ENCODE results near the gene MALL.
"Not testable (repeated sequence)": the region's sequence is repeated elsewhere in the genome, so short reads cannot be mapped to it uniquely, and the experiment has no call there.

Gene MALL

DNA sequence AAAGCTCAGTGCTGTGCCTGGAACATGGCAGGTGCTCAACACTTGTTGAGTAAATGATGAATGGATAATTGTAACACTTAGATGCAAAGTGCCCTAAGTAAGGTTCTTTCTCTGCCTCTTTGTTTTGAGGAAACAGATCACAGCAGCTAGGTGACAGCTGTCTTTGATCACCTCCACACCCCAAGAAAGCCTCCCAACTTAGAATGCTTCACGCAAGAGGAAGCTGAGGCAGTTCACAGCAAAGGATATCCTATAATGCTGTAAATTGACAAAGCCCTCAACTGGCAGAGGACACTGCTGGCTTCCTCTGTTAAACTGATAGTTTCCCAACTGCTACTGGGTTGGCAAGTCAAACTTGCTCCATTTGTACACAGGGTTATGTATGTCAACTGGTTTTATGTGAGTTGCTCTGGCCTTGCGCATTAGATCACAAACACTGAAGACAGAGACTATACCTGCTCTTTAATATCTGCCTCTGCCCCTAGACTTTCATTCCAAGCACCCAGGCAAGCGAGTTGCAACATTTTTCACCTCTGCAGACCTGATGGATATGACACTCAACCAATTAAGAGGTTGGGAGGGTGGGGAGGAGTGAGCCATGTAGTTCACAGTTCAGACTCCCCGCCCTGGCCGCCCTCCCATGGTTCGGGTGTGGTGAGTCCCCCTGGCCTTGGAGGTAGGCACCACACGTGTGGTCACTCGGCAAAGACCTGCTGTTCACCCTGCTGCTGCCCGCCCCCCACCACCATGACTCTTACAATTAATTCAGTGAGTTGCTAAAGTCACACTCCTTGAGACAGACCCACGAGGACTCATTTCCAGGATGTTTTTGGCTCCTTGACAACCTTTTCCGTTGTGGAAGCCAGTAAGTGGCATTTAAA, 4.8 kb upstream of the MALL start:
- DNase-seq (ENCODE audit: low read depth), result no peak
- TF ChIP-seq, protein P1, sequence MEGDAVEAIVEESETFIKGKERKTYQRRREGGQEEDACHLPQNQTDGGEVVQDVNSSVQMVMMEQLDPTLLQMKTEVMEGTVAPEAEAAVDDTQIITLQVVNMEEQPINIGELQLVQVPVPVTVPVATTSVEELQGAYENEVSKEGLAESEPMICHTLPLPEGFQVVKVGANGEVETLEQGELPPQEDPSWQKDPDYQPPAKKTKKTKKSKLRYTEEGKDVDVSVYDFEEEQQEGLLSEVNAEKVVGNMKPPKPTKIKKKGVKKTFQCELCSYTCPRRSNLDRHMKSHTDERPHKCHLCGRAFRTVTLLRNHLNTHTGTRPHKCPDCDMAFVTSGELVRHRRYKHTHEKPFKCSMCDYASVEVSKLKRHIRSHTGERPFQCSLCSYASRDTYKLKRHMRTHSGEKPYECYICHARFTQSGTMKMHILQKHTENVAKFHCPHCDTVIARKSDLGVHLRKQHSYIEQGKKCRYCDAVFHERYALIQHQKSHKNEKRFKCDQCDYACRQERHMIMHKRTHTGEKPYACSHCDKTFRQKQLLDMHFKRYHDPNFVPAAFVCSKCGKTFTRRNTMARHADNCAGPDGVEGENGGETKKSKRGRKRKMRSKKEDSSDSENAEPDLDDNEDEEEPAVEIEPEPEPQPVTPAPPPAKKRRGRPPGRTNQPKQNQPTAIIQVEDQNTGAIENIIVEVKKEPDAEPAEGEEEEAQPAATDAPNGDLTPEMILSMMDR (IDR thresholded peaks at IDR 0.05; ENCODE audit: insufficient read depth, low read depth, low read length, missing control alignments), result no peak
- H3K4me3 ChIP-seq (ENCODE audit: low read depth, low read length), result no peak overlapping the region

- no peak for DNase-seq (ENCODE audit: low read depth)
- H3K4me3 ChIP-seq (ENCODE audit: low read depth, low read length), result no peak overlapping the region
- TF ChIP-seq, protein P1 (IDR thresholded peaks at IDR 0.05; ENCODE audit: insufficient read depth, low read depth, low read length, missing control alignments), result peak; percentile 22
Measured at GRCh38 chr2:110116033-110116710, 550 bp upstream of the MALL start.

DNA sequence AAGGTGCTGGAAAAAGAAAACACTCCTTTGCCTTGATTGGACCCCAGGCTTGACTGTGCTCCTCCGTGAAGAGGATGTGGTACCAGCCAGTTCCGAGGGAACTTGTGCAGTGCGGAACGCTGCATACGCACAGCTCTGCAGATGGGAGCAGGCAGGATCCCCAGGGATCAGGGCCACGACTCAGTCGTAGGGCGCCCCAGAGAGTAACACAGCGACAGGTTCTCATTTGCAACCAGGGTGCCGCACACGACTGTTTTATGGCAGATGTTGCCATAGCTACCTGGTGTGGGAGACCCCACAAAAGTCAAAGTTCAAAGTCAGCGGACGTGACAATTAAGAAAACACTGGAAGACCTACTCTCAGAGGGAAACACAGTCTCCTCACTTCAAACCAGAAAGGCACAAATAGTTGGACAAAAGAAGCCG, 779 bp downstream of the MALL start:
- TF ChIP-seq, protein P1 (IDR thresholded peaks at IDR 0.05; ENCODE audit: insufficient read depth, low read depth, low read length, missing control alignments), result no peak
- H3K4me3 ChIP-seq (ENCODE audit: low read depth, low read length), result no peak overlapping the region
- DNase-seq (ENCODE audit: low read depth), result no peak

- no peak for DNase-seq (ENCODE audit: low read depth)
- TF ChIP-seq, protein P1 (IDR thresholded peaks at IDR 0.05; ENCODE audit: insufficient read depth, low read depth, low read length, missing control alignments), result no peak
- H3K4me3 ChIP-seq (ENCODE audit: low read depth, low read length), result no peak overlapping the region
Measured at GRCh38 chr2:110113961-110114591, 1.5 kb downstream of the MALL start.

DNA sequence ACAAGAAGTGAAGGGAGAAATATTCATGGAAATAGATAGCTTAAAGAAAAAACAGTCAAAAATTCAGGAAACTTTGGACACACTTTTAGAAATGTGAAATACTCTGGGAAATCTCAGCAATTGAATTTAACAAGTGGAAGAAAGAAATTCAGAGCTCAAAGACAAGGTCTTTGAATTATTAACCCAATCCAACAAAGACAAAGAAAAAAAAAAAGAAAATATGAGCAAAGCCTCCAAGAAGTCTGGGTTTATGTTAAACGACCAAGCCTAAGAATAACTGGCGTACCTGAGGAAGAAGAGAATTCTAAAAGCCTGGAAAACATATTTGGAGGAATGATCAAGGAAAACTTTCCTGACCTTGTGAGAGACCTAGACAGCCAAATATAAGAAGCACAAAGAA, 7.3 kb downstream of the MALL start:
- not testable (repeated sequence) for H3K4me3 ChIP-seq (ENCODE audit: low read depth, low read length); DNase-seq (ENCODE audit: low read depth)

- DNase-seq (ENCODE audit: low read depth), result no peak
- no peak overlapping the region for H3K4me3 ChIP-seq (ENCODE audit: low read depth, low read length)
- TF ChIP-seq, protein P1 (IDR thresholded peaks at IDR 0.05; ENCODE audit: insufficient read depth, low read depth, low read length, missing control alignments), result no peak
Measured at GRCh38 chr2:110107092-110108079, 8.2 kb downstream of the MALL start.
